Kidney (tissue), 14 donors: Measurements from ENCODE around the gene IP6K3. TPM values are rescaled to one million over a fixed set of nuclear protein-coding genes. Genes with fewer than 3 reads are reported as not detected.

Experiments used
- DNase-seq, 5 donors: peaks; one replicate each; pipeline ENCODE4 v3.0.0-alpha.2; 2013 to 2020
- FAIRE-seq: peaks from 2 replicates; lab custom pipeline; 2012; peaks lifted over from hg19 to GRCh38; lab: Jason Lieb, UNC
- H3K27ac ChIP-seq, 2 donors: one replicate each; pipeline ENCODE4 v1.7.0; 2013; ENCODE audit warnings: low read depth in 2 of 2, low read length in 2 of 2, inconsistent platforms in 1 of 2
- H3K27me3 ChIP-seq: one replicate; pipeline ENCODE4 v1.7.1; 2013; ENCODE audit warnings: low read length, inconsistent platforms; ENCODE audit not compliant: control insufficient read depth, insufficient read depth
- H3K36me3 ChIP-seq, 3 donors: one replicate each; pipeline versions ENCODE4 v1.7.0 to v1.7.1; 2013; ENCODE audit warnings: low read length in 3 of 3, control low read depth in 1 of 3, inconsistent platforms in 1 of 3; ENCODE audit not compliant: insufficient read depth in 3 of 3, control insufficient read depth in 2 of 3
- H3K4me1 ChIP-seq, 3 donors: one replicate each; pipeline versions ENCODE4 v1.7.0 to v1.7.1; 2013; ENCODE audit warnings: low read length in 3 of 3, inconsistent platforms in 1 of 3, low read depth in 1 of 3; ENCODE audit not compliant: control insufficient read depth in 2 of 3, insufficient read depth in 2 of 3
- H3K4me3 ChIP-seq, 3 donors: one replicate each; pipeline versions ENCODE4 v1.7.0 to v1.8.1; 2013; ENCODE audit warnings: low read length in 3 of 3, control low read depth in 1 of 3, inconsistent platforms in 1 of 3
- H3K9ac ChIP-seq, 3 donors: one replicate each; pipeline versions ENCODE4 v1.7.0 to v1.7.1; 2013; ENCODE audit warnings: low read length in 3 of 3, control low read depth in 1 of 3, inconsistent platforms in 1 of 3
- H3K9me3 ChIP-seq, 3 donors: one replicate each; pipeline versions ENCODE4 v1.7.0 to v1.7.1; 2013; ENCODE audit warnings: low read length in 3 of 3, control low read depth in 1 of 3, inconsistent platforms in 1 of 3; ENCODE audit not compliant: control insufficient read depth in 2 of 3, insufficient read depth in 1 of 3
- intact Hi-C: fragments of 100-400 bp; cut with DNase I; formaldehyde crosslinking; loops from one replicate; pipeline ENCODE4 v1.11.1; 2022
- polyA plus RNA-seq: library from polyadenylated mRNA; stranded (reverse); fragments of 350-450 nt; fragmentation: Illumina TruSeq; extraction: RNeasy Lipid Tissue Mini Kit (QIAGEN cat#74804); gene quantifications from one replicate; pipeline ENCODE4 v1.2.3, GENCODE V29; 2014; ENCODE audit warnings: low read depth, low replicate concordance; ENCODE audit not compliant: insufficient read depth
- total RNA-seq: library from RNA; stranded (reverse); fragmentation: NEBNext Ultra II Directional; extraction: Animal tissue kit (Norgen Biotek cat#: 25700); gene quantifications from one replicate; pipeline ENCODE4 v1.2.1, GENCODE V29; 2021
- TF ChIP-seq, protein P1 (sequence below): IDR thresholded peaks from 3 replicates; pipeline ENCODE4 v1.5.1; 2012; ENCODE audit warnings: mild to moderate bottlenecking, moderate library complexity, borderline replicate concordance; ENCODE audit not compliant: insufficient read depth; ENCODE audit errors: extremely low read depth
- donor health status: control.
- donor health status: control.
- donor health status: control.
- donor health status: control.
- donor health status: control.
- donor health status: DM: yes; HTN: yes; CAD: no.
- donor health status: Normal renal cell carcinoma (clear cell type).

IP6K3 gene
- total and polyA plus RNA-seq, 2 donors from 2014 or later: 0.47 to 4.0 TPM

DNA sequence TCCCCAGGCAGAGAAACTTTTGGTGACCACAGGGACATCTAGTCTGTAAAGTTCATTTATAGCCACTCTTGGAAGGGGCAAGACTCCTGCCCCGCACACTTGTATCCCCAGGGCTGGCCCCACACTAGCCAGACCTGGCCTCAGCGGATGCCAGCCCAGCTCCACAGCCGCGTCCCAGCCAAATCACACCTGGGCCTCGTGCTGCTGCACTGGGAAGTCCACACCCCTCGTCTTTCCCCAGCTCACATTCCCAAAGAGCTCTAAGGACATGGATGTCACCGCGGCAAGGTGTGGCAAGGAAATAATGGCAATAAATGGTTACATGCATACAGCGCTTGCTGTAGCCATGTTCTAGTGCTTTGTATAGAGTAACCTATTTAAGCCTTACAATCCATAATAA is 8.6 kb downstream of the IP6K3 start:
- DNase-seq: no peak
- H3K27ac ChIP-seq: no peak overlapping the region
- intact Hi-C loops: no loop called here
- no peaks in the 10 kb centered on the region for H3K9me3 ChIP-seq
- H3K9ac ChIP-seq: no peak overlapping the region
- no peaks in the 10 kb centered on the region for H3K36me3 ChIP-seq
- H3K27me3 ChIP-seq: no peaks in the 10 kb centered on the region
- H3K4me1 ChIP-seq: no peaks in the 10 kb centered on the region
- no peak overlapping the region for H3K4me3 ChIP-seq
- TF ChIP-seq, protein P1, sequence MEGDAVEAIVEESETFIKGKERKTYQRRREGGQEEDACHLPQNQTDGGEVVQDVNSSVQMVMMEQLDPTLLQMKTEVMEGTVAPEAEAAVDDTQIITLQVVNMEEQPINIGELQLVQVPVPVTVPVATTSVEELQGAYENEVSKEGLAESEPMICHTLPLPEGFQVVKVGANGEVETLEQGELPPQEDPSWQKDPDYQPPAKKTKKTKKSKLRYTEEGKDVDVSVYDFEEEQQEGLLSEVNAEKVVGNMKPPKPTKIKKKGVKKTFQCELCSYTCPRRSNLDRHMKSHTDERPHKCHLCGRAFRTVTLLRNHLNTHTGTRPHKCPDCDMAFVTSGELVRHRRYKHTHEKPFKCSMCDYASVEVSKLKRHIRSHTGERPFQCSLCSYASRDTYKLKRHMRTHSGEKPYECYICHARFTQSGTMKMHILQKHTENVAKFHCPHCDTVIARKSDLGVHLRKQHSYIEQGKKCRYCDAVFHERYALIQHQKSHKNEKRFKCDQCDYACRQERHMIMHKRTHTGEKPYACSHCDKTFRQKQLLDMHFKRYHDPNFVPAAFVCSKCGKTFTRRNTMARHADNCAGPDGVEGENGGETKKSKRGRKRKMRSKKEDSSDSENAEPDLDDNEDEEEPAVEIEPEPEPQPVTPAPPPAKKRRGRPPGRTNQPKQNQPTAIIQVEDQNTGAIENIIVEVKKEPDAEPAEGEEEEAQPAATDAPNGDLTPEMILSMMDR: no peak
- no peak for FAIRE-seq

GRCh38 chr6:33737267-33738026 is 9.3 kb downstream of the IP6K3 start:
- peak in 1 of 5 donors; percentile 25 for DNase-seq

GRCh38 chr6:33735216-33735615 is 11.5 kb downstream of the IP6K3 start:
- Histone ChIP-seq H3K27ac (no peak overlapping the region), H3K36me3 (no peaks in the 10 kb centered on the region), H3K4me3 (no peak overlapping the region), H3K9me3 (no peaks in the 10 kb centered on the region), H3K9ac (no peak overlapping the region), H3K4me1 (peaks cover 0 to 3% (median 0%) of the 10 kb centered on the region in 3 donors), H3K27me3 (no peaks in the 10 kb centered on the region)
- FAIRE-seq: no peak
- intact Hi-C loops: no loop called here
- no peak for DNase-seq
- TF ChIP-seq, protein P1: no peak

More at GRCh38 chr6:33737267-33738026, 9.3 kb downstream of the IP6K3 start:
- Histone ChIP-seq H3K9me3 (no peaks in the 10 kb centered on the region), H3K4me1 (peaks cover 0 to 3% (median 0%) of the 10 kb centered on the region in 3 donors), H3K27ac (no peak overlapping the region), H3K36me3 (no peaks in the 10 kb centered on the region), H3K4me3 (no peak overlapping the region), H3K27me3 (no peaks in the 10 kb centered on the region), H3K9ac (no peak overlapping the region)
- intact Hi-C loops: no loop called here
- TF ChIP-seq, protein P1: peak; percentile 8
- no peak for FAIRE-seq
